Neural crest cell (in vitro differentiated cells): Measurements from ENCODE around the gene IGFBP5. TPM values are rescaled to one million over a fixed set of nuclear protein-coding genes. Genes with fewer than 3 reads are reported as not detected.
A peak's percentile ranks its signal among the peaks of the same experiment; 100 is the strongest.

Experiments
- DNase-seq: peaks from one replicate; pipeline ENCODE4 v3.0.0; 2021; ENCODE audit warnings: low read depth, mixed read lengths, low spot score
- H3K27ac Mint-ChIP-seq: one replicate; pipeline ENCODE4 v1.8.0; 2021; ENCODE audit warnings: mild to moderate bottlenecking, mixed read lengths; ENCODE audit not compliant: unreplicated experiment
- H3K27me3 Mint-ChIP-seq: 2 replicates; pipeline ENCODE4 v1.8.0; 2021; ENCODE audit warnings: low read depth, mild to moderate bottlenecking, mixed read lengths
- H3K36me3 Mint-ChIP-seq: 2 replicates; pipeline ENCODE4 v1.8.0; 2021; ENCODE audit warnings: low read depth, mild to moderate bottlenecking, mixed read lengths
- H3K4me1 Mint-ChIP-seq: 2 replicates; pipeline ENCODE4 v1.8.0; 2021; ENCODE audit warnings: mixed read lengths
- H3K4me3 Mint-ChIP-seq: one replicate; pipeline ENCODE4 v1.8.0; 2021; ENCODE audit warnings: mild to moderate bottlenecking, mixed read lengths
- H3K9me3 Mint-ChIP-seq: 2 replicates; pipeline ENCODE4 v1.8.0; 2021; ENCODE audit warnings: mixed read lengths
- CTCF ChIP-seq: fragments of 200-600 bp; sonication (generic); conservative IDR thresholded peaks from 2 replicates; pipeline ENCODE4 v1.5.0; 2021; ENCODE audit warnings: antibody characterized with exemption, mild to moderate bottlenecking
- total RNA-seq: library from RNA; stranded (reverse); gene quantifications from 2 replicates; pipeline ENCODE4 v1.2.1, GENCODE V29; 2021

The IGFBP5 gene
- total RNA-seq, 1 donor from 2014 or later = 140 TPM

DNA sequence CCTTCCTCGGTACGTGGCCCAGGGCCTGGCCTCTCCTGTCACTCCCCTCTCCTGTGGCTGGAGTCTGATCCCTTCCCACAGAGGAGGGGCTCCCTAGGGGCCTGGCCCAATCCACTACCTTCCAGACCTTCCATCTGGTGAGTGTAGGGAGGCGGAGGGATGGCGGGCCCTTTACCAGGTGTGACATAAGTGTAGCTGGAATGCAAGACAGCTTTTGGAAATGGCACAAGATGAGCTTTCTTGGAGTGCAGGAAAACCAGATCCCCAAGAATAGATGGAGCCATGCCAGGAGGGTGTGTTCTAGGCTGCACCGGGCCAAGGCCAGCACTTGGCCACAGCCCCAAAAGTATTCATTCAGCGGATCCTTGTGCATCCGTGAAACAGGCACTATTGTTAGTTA, 30.1 kb downstream of the IGFBP5 start:
- Mint-ChIP-seq H3K4me3 (no peak overlapping the region), H3K36me3 (peaks cover 11% of the 10 kb centered on the region), H3K9me3 (no peaks in the 10 kb centered on the region), H3K27ac (no peak overlapping the region), H3K4me1 (peaks cover 13% of the 10 kb centered on the region), H3K27me3 (peaks cover 6% of the 10 kb centered on the region)
- DNase-seq = no peak
- TF ChIP-seq CTCF = no peak

DNA sequence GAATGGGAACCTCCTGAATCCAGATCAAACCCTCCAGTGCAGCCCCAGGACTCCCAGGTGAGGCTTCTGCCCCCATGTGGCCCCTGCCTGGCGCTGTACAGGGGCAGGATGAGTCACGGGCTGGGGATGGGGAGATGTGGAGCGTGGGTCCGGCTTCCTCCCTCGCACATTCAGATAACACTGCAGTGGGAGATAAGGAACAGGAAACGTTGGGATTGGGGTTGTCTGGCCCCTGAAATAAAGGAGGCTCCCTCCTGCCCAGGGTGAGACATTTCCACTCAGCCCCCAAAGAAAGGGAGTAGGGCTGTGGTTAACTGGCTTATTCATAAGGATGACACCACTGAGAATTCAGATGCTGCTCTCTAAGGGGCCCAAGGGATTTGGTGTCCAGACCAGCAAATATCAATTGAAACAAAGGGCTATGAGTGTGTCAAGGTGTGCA, 30.7 kb downstream of the IGFBP5 start:
- Mint-ChIP-seq H3K9me3 (no peaks in the 10 kb centered on the region), H3K4me1 (peaks cover 16% of the 10 kb centered on the region), H3K4me3 (no peak overlapping the region), H3K27ac (peak overlapping the region; percentile 19), H3K27me3 (peaks cover 4% of the 10 kb centered on the region), H3K36me3 (peaks cover 13% of the 10 kb centered on the region)
- no peak for TF ChIP-seq CTCF
- no peak for DNase-seq

DNA sequence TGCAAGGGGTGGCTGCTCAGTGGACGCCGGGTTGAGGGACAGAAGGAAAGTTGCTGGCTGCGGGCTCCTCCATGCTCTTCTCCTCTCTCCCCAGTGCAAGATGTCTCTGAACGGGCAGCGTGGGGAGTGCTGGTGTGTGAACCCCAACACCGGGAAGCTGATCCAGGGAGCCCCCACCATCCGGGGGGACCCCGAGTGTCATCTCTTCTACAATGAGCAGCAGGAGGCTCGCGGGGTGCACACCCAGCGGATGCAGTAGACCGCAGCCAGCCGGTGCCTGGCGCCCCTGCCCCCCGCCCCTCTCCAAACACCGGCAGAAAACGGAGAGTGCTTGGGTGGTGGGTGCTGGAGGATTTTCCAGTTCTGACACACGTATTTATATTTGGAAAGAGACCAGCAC, 31.5 kb downstream of the IGFBP5 start:
- Mint-ChIP-seq H3K9me3 (no peaks in the 10 kb centered on the region), H3K27ac (no peak overlapping the region), H3K27me3 (peaks cover under 1% of the 10 kb centered on the region), H3K36me3 (peaks cover 13% of the 10 kb centered on the region), H3K4me1 (peaks cover 24% of the 10 kb centered on the region), H3K4me3 (no peak overlapping the region)
- no peak for DNase-seq
- no peak for TF ChIP-seq CTCF

- no peak for DNase-seq
- Mint-ChIP-seq H3K27ac (no peak overlapping the region), H3K36me3 (peaks cover 15% of the 10 kb centered on the region), H3K4me1 (peaks cover 28% of the 10 kb centered on the region), H3K27me3 (no peaks in the 10 kb centered on the region), H3K4me3 (no peak overlapping the region), H3K9me3 (no peaks in the 10 kb centered on the region)
- TF ChIP-seq CTCF = no peak
Measured at GRCh38 chr2:216663106-216663505, 32.2 kb downstream of the IGFBP5 start.

DNA sequence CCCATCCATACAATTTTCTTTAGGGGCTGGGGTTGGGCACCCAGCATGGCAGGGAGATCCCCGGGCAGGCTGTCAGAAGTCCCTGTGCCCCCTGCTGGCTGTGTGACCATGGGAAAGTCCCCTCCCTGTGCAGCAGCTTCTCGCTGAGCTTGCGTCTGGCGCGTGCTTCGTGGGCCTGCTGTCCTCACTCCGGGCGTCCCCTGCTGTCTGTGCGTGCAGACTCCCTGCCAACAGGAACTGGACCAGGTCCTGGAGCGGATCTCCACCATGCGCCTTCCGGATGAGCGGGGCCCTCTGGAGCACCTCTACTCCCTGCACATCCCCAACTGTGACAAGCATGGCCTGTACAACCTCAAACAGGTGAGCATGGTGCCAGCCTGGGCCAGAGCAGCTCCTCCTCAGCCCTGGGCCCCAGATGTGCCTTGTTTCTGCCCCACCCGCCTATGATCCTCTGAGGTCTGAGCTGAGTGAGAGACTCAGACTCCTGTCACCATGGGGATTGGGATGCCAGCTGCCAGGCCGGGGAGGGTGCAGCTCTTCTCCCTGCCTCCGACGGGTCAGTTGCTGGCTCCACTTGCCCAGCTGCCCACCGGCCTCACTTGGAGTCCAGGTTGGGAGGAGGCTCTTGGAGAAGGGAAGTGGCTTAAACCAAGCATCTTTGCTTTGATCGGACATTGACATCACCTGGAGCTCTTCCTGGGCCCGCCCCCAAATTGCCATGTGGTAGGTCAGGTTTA, 33.5 kb downstream of the IGFBP5 start:
- H3K4me3 Mint-ChIP-seq = no peak overlapping the region
- no peak for DNase-seq
- no peak overlapping the region for H3K27ac Mint-ChIP-seq
- TF ChIP-seq CTCF = no peak
- H3K27me3 Mint-ChIP-seq = no peaks in the 10 kb centered on the region
- H3K9me3 Mint-ChIP-seq = no peaks in the 10 kb centered on the region
- peaks cover 14% of the 10 kb centered on the region for H3K36me3 Mint-ChIP-seq
- H3K4me1 Mint-ChIP-seq = peaks cover 39% of the 10 kb centered on the region
